Uterus (tissue), 2 donors: ENCODE data around the gene CAMTA1.

Experiments used
- CTCF ChIP-seq, 4 experiments: fragments of 200-600 bp in 2 of 4; fragments of 450-650 bp in 2 of 4; sonication (generic) in 2 of 4; IDR thresholded peaks; one replicate each; pipeline ENCODE4 v1.5.1; 2016 to 2019; ENCODE audit warnings: antibody characterized with exemption in 4 of 4, mild to moderate bottlenecking in 2 of 4, moderate library complexity in 1 of 4
- POLR2A ChIP-seq, 2 donors: fragments of 450-650 bp; IDR thresholded peaks; one replicate each; pipeline ENCODE4 v1.6.1; 2016; ENCODE audit warnings: antibody characterized with exemption in 2 of 2, mild to moderate bottlenecking in 1 of 2, moderate library complexity in 1 of 2

- TF ChIP-seq CTCF (IDR thresholded peaks at IDR 0.05) (no peak), POLR2A (IDR thresholded peaks at IDR 0.05) (no peak)
Measured at GRCh38 chr1:6822530-6823359, 37.5 kb downstream of the CAMTA1 start.
